Measurements from ENCODE around the gene RIT2. TPM values are rescaled to one million over a fixed set of nuclear protein-coding genes. Genes with fewer than 3 reads are reported as not detected.

The RIT2 gene
- polyA plus RNA-seq, 1 of the 3 experiments (the other 2 are of a cell fraction) = not detected

GRCh38 chr18:43160509-43160908 lies 45.0 kb upstream of the RIT2 start:
- TF ChIP-seq TCF12 (IDR thresholded peaks at IDR 0.05) (peak; percentile 42; the same call in 1 of the 2 replicates), PBX3 (IDR thresholded peaks at IDR 0.05) (peak; percentile 59)
- TF ChIP-seq, protein P1, sequence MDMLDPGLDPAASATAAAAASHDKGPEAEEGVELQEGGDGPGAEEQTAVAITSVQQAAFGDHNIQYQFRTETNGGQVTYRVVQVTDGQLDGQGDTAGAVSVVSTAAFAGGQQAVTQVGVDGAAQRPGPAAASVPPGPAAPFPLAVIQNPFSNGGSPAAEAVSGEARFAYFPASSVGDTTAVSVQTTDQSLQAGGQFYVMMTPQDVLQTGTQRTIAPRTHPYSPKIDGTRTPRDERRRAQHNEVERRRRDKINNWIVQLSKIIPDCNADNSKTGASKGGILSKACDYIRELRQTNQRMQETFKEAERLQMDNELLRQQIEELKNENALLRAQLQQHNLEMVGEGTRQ (IDR thresholded peaks at IDR 0.05; ENCODE audit: borderline replicate concordance, low read depth, low read length) = no peak
- peak overlapping the region in 1 of 2 experiments; percentile 71; a peak in 2 of 4 replicates for H3K27ac ChIP-seq (ENCODE audit: low read depth in 2 of 2, low read length in 1 of 2)
- DNase-seq = no peak
- 12% methylated on average over 1 of the region's 1 CpG for WGBS (ENCODE audit: low lambda C conversion rate)
- H3K27me3 ChIP-seq (ENCODE audit: insufficient read depth) = no peaks in the 10 kb centered on the region
- ChIA-PET POLR2A (no interaction called here), CTCF (no interaction called here)
- peaks cover 23% of the 10 kb centered on the region for H3F3A ChIP-seq (replicated peaks; ENCODE audit: insufficient read depth)
- H4K20me1 ChIP-seq (ENCODE audit: insufficient read depth) = no peaks in the 10 kb centered on the region
- H3K79me2 ChIP-seq (ENCODE audit: insufficient read depth) = no peaks in the 10 kb centered on the region
- peaks cover 0 to 12% of the 10 kb centered on the region in 2 experiments; a peak in 1 of 4 replicates for H3K4me1 ChIP-seq (ENCODE audit: control insufficient read depth in 1 of 2, insufficient read depth in 2 of 2, low read depth in 1 of 2, low read length in 1 of 2)
- H3K9me3 ChIP-seq = peaks cover 4% of the 10 kb centered on the region; the same call in 1 of the 2 replicates
- H3K4me3 ChIP-seq (ENCODE audit: low read depth in 2 of 2, low read length in 1 of 2) = no peak overlapping the region
- H3K36me3 ChIP-seq (replicated peaks in 1 of 2; ENCODE audit: control insufficient read depth in 1 of 2, insufficient read depth in 2 of 2, low read length in 1 of 2) = peaks cover 0 to 3% of the 10 kb centered on the region in 2 experiments
- H2AFZ ChIP-seq (ENCODE audit: low read depth) = no peak overlapping the region; the same call in 1 of the 2 replicates
- H3K4me2 ChIP-seq = peak overlapping the region; percentile 42; the same call in 1 of the 2 replicates
- H3K9me2 ChIP-seq = no peaks in the 10 kb centered on the region
- no peak overlapping the region for H3K9ac ChIP-seq

GRCh38 chr18:43159926-43160325 lies 44.4 kb upstream of the RIT2 start:
- H3K4me2 ChIP-seq = peak overlapping the region; percentile 42; the same call in 1 of the 2 replicates
- DNase-seq = no peak
- no peaks in the 10 kb centered on the region for H3K9me2 ChIP-seq
- peaks cover 0 to 3% of the 10 kb centered on the region in 2 experiments for H3K36me3 ChIP-seq (replicated peaks in 1 of 2; ENCODE audit: control insufficient read depth in 1 of 2, insufficient read depth in 2 of 2, low read length in 1 of 2)
- ChIA-PET CTCF (no interaction called here), POLR2A (no interaction called here)
- H4K20me1 ChIP-seq (ENCODE audit: insufficient read depth) = no peaks in the 10 kb centered on the region
- H3K79me2 ChIP-seq (ENCODE audit: insufficient read depth) = no peaks in the 10 kb centered on the region
- no peak overlapping the region for H3K9ac ChIP-seq
- H3F3A ChIP-seq (replicated peaks; ENCODE audit: insufficient read depth) = peaks cover 23% of the 10 kb centered on the region
- TF ChIP-seq RXRA (IDR thresholded peaks at IDR 0.05; ENCODE audit: borderline replicate concordance, low read depth) (no peak), EZH2phosphoT487 (IDR thresholded peaks at IDR 0.05; ENCODE audit: borderline replicate concordance, low read depth) (no peak), POLR2AphosphoS5 (IDR thresholded peaks at IDR 0.05; ENCODE audit: low read depth, low read length) (no peak), USF1 (IDR thresholded peaks at IDR 0.05; ENCODE audit: borderline replicate concordance, low read depth) (no peak)
- peak overlapping the region in 1 of 2 experiments; percentile 71; a peak in 1 of 4 replicates for H3K27ac ChIP-seq (ENCODE audit: low read depth in 2 of 2, low read length in 1 of 2)
- H3K4me1 ChIP-seq (ENCODE audit: control insufficient read depth in 1 of 2, insufficient read depth in 2 of 2, low read depth in 1 of 2, low read length in 1 of 2) = peaks cover 0 to 12% of the 10 kb centered on the region in 2 experiments; a peak in 2 of 4 replicates
- H3K27me3 ChIP-seq (ENCODE audit: insufficient read depth) = no peaks in the 10 kb centered on the region
- no peak overlapping the region for H3K4me3 ChIP-seq (ENCODE audit: low read depth in 2 of 2, low read length in 1 of 2)
- H3K9me3 ChIP-seq = no peaks in the 10 kb centered on the region
- no peak overlapping the region; the same call in 1 of the 2 replicates for H2AFZ ChIP-seq (ENCODE audit: low read depth)
